NCI-H1694 treated with DMSO at 0.1 percent for 48 hours (cell line): ENCODE results near the gene RAB22A.
"Not testable (repeated sequence)": the region's sequence is repeated elsewhere in the genome, so short reads cannot be mapped to it uniquely, and the experiment has no call there.

Experiments
- DNase-seq: peaks from one replicate; lab custom pipeline; 2025; lab: John Stamatoyannopoulos, UW

The RAB22A gene

DNA sequence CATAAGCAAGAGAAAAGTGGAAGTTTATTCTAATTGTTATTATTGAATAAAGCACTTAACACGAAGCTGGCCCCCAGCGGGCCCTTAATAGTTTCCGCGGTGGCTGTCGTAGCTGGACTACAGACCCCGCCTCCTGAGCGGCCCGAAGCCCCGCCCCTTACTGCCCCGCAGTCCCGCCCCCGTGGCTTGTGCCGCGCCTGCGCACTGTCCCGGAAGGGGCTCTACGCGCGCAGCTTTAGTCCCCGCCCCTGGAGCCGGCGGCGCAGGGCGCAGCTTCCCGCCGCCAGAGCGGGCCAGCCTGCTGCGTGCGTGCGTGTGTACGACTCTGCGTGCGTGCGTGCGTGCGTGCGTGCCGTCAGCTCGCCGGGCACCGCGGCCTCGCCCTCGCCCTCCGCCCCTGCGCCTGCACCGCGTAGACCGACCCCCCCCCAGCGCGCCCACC lies 79.4 kb downstream of the RAB22A start, which contains the start of gene VAPB:
Gene VAPB, plus strand, starts transcription at position 348 of the 442 bp plus-strand sequence. CDS start 231 bp downstream, outside the sequence.
- peak; percentile 68 for DNase-seq

- DNase-seq, result no peak
Measured at GRCh38 chr20:58389324-58389967, 79.9 kb downstream of the RAB22A start.

DNA sequence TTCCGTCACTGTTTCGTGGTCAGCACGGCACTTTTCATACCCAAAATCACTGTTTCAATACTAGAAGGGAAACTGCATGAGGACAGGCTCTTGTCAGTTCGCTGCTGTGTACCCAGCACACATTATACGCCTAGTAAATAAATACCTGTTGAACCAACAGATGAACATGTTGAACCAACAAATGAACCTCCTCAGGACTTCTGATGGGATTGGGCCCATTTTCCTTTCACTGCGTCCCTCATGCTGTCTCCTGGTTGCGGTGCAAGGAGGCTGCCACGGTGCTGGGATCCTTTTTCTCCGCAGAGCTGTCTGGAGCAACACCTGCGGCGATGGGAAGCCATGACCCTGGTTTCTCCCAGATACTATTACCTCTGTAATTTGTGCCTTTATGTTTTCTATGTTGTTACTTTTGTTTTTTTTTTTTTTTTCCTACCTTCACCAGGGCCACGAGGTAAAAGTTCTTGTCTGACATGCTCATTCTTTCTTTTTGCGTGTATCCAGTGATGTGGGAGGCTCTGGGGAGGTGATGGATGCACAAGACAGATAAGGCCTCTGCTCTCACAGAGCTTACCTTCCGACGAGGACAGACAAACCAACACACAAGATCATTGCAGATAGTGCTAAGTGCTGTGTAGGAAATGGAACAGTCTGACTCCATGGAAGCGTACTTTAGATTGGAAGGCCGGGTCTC lies 80.6 kb downstream of the RAB22A start:
- no peak for DNase-seq

- DNase-seq, result no peak
Measured at GRCh38 chr20:58390659-58391035, 81.1 kb downstream of the RAB22A start.

DNA sequence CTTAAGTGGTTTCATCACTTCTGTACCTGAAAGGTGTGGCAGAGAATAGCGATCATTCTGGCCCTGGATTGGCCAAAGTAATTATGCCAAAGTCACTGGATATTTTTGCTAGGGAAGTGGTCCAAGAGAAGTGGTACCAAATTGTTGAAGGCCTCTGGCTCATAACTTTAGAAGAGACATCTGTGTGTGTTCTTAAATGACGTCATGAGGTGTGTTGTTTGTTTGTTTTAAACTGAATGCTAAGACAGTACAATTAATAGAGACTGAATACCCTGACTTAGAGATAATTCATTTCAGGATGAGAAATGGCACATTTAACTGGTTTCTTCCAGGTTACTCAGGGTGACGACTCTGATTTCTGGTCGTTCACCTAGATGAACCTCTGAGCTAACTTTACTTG lies 82.8 kb downstream of the RAB22A start:
- DNase-seq, result no peak

GRCh38 chr20:58393299-58393698 lies 83.8 kb downstream of the RAB22A start:
- DNase-seq, result no peak

GRCh38 chr20:58394801-58395200 lies 85.3 kb downstream of the RAB22A start:
- no peak for DNase-seq

DNA sequence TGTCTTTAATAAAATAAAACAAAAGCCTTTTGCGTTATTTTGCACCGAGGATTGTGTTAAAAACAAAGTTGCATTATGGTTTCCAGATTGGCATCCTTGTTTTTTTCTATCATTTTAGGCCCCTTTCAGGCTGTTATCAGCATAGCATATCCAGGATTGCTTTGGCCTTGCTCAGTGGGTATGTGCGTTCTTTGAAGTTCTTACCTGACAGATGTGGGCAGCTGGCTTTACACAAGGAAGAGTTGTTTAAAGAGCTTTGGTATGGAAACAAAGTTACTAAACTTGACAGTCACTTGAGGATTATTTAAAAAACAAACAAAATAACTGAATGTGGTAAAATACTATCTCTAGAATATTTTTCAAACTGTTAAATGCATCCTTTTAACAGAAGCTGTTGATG lies 86.1 kb downstream of the RAB22A start:
- no peak for DNase-seq

DNA sequence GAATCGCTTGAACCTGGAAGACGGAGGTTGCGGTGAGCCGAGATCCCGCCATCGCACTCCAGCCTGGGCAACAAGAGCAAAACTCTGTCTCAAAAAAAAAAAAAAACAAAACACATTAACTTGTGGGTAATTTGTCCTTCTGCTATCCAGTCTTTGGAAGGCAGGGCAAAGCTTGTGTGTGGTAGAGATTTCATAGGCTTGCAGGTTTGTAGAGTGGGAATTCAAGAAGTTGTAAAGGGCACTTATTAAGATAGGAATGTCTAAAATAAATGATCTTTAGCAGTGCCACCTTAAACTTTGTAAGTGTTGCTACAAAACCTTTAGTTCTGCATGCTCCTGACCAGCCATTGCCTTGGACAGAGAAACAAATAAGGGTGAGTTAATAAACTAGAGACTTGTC lies 87.9 kb downstream of the RAB22A start:
- no peak for DNase-seq

- DNase-seq, result no peak
Measured at GRCh38 chr20:58398254-58398653, 88.7 kb downstream of the RAB22A start.

- DNase-seq, result no peak
Measured at GRCh38 chr20:58399926-58400325, 90.4 kb downstream of the RAB22A start.

GRCh38 chr20:58401162-58401561 lies 91.6 kb downstream of the RAB22A start:
- no peak for DNase-seq

- no peak for DNase-seq
Measured at GRCh38 chr20:58402305-58402704, 92.8 kb downstream of the RAB22A start.

GRCh38 chr20:58402827-58403226 lies 93.3 kb downstream of the RAB22A start:
- DNase-seq, result no peak

DNA sequence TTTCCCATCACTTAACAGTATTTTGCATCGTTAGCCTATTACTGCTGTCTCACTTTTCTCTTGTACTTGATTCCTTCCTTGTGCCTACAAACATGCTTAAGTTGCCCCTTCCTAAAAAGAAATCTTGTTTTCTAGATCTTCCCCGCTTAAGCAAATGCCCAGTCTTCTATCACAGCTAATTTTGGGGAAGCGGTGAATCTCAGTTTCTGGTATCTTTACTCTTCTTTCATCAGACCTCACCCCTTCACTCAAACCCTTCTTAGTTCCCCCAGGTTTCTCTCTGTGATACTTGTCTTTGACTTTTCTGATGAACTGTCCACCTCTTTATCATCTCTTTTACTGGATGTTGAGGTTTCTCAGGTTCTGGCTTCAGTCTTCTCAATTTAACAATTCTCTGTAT lies 93.8 kb downstream of the RAB22A start:
- no peak for DNase-seq

DNA sequence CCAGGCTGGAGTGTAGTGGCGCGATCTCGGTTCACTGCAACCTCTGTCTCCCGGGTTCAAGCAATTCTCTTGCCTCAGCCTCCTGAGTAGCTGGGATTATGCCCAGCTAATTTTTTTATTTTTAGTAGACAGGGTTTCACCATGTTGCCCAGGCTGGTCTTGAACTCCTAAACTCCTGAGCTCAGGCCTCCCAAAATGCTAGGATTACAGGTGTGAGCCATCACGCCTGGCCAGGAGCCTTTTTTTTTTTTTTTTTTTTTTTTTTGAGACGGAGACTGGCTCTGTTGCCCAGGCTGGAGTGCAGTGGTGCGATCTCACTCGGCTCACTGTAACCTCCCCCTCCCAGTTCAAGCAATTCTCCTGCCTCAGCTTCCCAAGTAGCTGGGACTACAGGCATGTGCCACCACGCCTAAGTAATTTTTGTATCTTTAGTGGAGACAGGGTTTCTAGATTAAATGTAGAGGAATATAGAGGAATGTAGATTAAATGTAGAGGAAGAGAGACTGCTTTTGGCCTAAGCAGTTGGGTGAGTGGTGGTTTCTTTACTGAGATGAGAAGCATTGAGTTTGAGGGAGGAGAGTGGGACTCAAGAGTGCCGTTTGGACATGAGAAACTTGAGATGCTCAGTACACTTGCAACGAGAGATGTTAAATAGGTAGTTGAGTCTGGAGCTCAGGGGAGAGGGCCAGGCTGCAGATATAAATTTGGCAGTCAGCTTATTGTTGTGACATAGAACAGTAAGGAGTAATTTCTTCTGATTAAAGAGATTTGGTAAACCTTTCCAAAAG lies 96.2 kb downstream of the RAB22A start:
- DNase-seq, result no peak

GRCh38 chr20:58406422-58407001 lies 97.0 kb downstream of the RAB22A start:
- no peak for DNase-seq

DNA sequence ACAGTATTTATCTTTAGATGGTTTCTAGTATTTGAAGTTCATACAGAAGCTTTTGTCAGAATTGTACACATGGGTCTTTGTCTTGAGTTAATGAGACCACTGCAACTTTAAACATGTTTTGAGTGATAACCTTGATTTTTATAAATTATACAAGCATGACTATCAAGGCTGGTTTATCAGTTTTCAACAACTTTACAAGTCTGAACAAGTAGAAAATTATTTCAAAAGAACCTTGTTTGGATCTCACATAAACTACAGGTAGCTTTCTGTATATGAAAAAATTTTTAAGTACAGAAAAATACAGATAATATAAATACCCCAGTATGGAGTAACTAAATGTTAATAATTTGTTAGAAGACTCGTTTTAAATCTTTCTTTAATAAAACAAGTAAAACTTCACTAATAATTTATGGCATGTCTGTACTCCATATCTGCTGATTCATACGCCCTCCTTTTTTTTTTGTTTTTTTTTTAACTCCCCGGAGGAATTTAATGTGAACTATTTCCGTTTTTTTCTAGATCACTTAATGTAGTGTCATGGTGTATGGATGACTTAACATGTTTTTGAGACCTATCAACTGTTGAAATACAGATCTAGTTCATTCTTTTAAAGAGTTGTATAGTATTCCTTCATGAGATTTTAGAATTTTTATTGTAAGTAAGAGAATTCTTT lies 97.8 kb downstream of the RAB22A start:
- DNase-seq, result no peak

DNA sequence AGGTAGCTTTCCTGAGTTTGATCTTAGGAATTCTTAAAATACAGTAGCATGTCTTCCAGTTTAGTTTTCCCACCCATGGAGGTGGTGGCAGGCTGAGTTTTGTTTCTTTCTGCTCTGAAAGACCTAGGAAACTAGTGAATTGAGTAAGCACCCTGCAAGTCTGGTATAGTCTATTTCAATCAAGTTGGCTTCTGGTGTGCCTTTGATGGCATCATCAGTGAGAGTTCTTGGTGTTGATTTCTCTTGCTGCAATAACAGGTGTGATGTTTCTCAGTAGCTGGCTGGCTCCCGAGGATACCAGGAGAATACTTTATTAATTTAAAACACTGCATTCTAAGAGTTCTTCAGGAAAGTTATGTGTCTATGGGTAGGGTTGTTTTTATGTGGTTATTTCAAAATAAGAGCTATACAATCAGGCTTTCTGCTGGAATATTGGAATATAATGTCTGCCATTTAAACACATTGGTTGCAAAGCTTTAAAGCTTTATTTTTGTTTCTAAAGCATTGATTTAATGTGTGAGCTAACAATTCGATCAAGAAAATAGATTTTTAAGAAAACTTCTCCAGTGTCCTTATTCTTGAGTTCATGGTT lies 98.5 kb downstream of the RAB22A start:
- DNase-seq, result no peak

- no peak for DNase-seq
Measured at GRCh38 chr20:58408603-58409246, 99.2 kb downstream of the RAB22A start.

GRCh38 chr20:58414216-58414615 lies 104.7 kb downstream of the RAB22A start:
- DNase-seq, result not testable (repeated sequence)
